Central memory CD8-positive, alpha-beta T cell (primary cell): ENCODE results near the gene ARHGEF17.
"Not testable (repeated sequence)": the region's sequence is repeated elsewhere in the genome, so short reads cannot be mapped to it uniquely, and the experiment has no call there.

Experiments used
- ATAC-seq: fragments of 150-1000 bp; cut with Tn5 transposase; replicated peaks from 2 replicates; pipeline ENCODE4 v1.10.0; 2022; ENCODE audit warnings: mild to moderate bottlenecking, moderate FRiP score, moderate number of reproducible peaks; ENCODE audit not compliant: poor library complexity, severe bottlenecking; ENCODE audit errors: extremely low read depth
- DNase-seq, 2 donors: peaks; one replicate each; pipeline ENCODE4 v3.0.0; 2021; ENCODE audit warnings: low spot score in 2 of 2
- H3K27ac Mint-ChIP-seq: one replicate; pipeline ENCODE4 v1.8.0; 2022; ENCODE audit warnings: low read depth, mild to moderate bottlenecking, moderate library complexity, mixed read lengths
- H3K27me3 Mint-ChIP-seq: one replicate; pipeline ENCODE4 v1.8.0; 2022; ENCODE audit warnings: mixed read lengths
- H3K36me3 Mint-ChIP-seq: one replicate; pipeline ENCODE4 v1.8.0; 2022; ENCODE audit warnings: mild to moderate bottlenecking, moderate library complexity, mixed read lengths; ENCODE audit not compliant: insufficient read depth
- H3K4me1 Mint-ChIP-seq: one replicate; pipeline ENCODE4 v1.8.0; 2022; ENCODE audit warnings: mixed read lengths
- H3K4me3 Mint-ChIP-seq: one replicate; pipeline ENCODE4 v1.8.0; 2022; ENCODE audit warnings: mild to moderate bottlenecking, moderate library complexity, mixed read lengths
- H3K9me3 Mint-ChIP-seq: one replicate; pipeline ENCODE4 v1.8.0; 2022; ENCODE audit warnings: mixed read lengths

The ARHGEF17 gene

GRCh38 chr11:73267906-73268540 is 40.1 kb upstream of the ARHGEF17 start:
- H3K27me3 Mint-ChIP-seq = peaks cover 66% of the 10 kb centered on the region
- no peak overlapping the region for H3K27ac Mint-ChIP-seq
- H3K36me3 Mint-ChIP-seq = peaks cover 2% of the 10 kb centered on the region
- H3K9me3 Mint-ChIP-seq = no peaks in the 10 kb centered on the region
- no peaks in the 10 kb centered on the region for H3K4me1 Mint-ChIP-seq
- no peak for DNase-seq
- no peak for ATAC-seq
- no peak overlapping the region for H3K4me3 Mint-ChIP-seq

- H3K27me3 Mint-ChIP-seq = peaks cover 58% of the 10 kb centered on the region
- DNase-seq (no peak), ATAC-seq (no peak)
- H3K9me3 Mint-ChIP-seq = no peaks in the 10 kb centered on the region
- peaks cover 2% of the 10 kb centered on the region for H3K36me3 Mint-ChIP-seq
- H3K27ac Mint-ChIP-seq = no peak overlapping the region
- no peak overlapping the region for H3K4me3 Mint-ChIP-seq
- H3K4me1 Mint-ChIP-seq = no peaks in the 10 kb centered on the region
Measured at GRCh38 chr11:73268671-73269271, 39.3 kb upstream of the ARHGEF17 start.

GRCh38 chr11:73269459-73270015 is 38.5 kb upstream of the ARHGEF17 start:
- H3K27ac Mint-ChIP-seq = no peak overlapping the region
- DNase-seq (no peak), ATAC-seq (no peak)
- H3K27me3 Mint-ChIP-seq = peaks cover 55% of the 10 kb centered on the region
- no peak overlapping the region for H3K4me3 Mint-ChIP-seq
- no peaks in the 10 kb centered on the region for H3K9me3 Mint-ChIP-seq
- H3K36me3 Mint-ChIP-seq = peaks cover 2% of the 10 kb centered on the region
- no peaks in the 10 kb centered on the region for H3K4me1 Mint-ChIP-seq

- Mint-ChIP-seq H3K27ac (no peak overlapping the region), H3K4me3 (no peak overlapping the region), H3K27me3 (peaks cover 48% of the 10 kb centered on the region), H3K36me3 (peaks cover 2% of the 10 kb centered on the region), H3K4me1 (no peaks in the 10 kb centered on the region), H3K9me3 (no peaks in the 10 kb centered on the region)
- ATAC-seq (no peak), DNase-seq (no peak)
Measured at GRCh38 chr11:73270016-73270854, 37.8 kb upstream of the ARHGEF17 start.

GRCh38 chr11:73270855-73271477 is 37.1 kb upstream of the ARHGEF17 start:
- Mint-ChIP-seq H3K9me3 (no peaks in the 10 kb centered on the region), H3K27me3 (peaks cover 40% of the 10 kb centered on the region), H3K36me3 (peaks cover 2% of the 10 kb centered on the region), H3K4me1 (no peaks in the 10 kb centered on the region), H3K4me3 (no peak overlapping the region), H3K27ac (no peak overlapping the region)
- ATAC-seq (no peak), DNase-seq (no peak)

GRCh38 chr11:73271478-73271865 is 36.6 kb upstream of the ARHGEF17 start:
- peaks cover 35% of the 10 kb centered on the region for H3K27me3 Mint-ChIP-seq
- H3K36me3 Mint-ChIP-seq, H3K4me3 Mint-ChIP-seq, H3K4me1 Mint-ChIP-seq, DNase-seq, ATAC-seq, H3K27ac Mint-ChIP-seq, H3K9me3 Mint-ChIP-seq: not testable (repeated sequence)

- H3K9me3 Mint-ChIP-seq = no peaks in the 10 kb centered on the region
- no peaks in the 10 kb centered on the region for H3K4me1 Mint-ChIP-seq
- H3K27ac Mint-ChIP-seq = no peak within 1 kb of the TSS
- DNase-seq (no peak), ATAC-seq (peak; percentile 19)
- H3K36me3 Mint-ChIP-seq = peaks cover 2% of the 10 kb centered on the region
- no peak within 1 kb of the TSS for H3K4me3 Mint-ChIP-seq
- H3K27me3 Mint-ChIP-seq = peaks cover 29% of the 10 kb centered on the region
Measured at GRCh38 chr11:73271936-73272679, 36.0 kb upstream of the ARHGEF17 start, which contains the start of gene P2RY6. Gene P2RY6 (plus strand): TSS chr11:73272338. CDS start chr11:73296519, 24,181 bp downstream.

- peaks cover under 1% of the 10 kb centered on the region for H3K36me3 Mint-ChIP-seq
- peaks cover 28% of the 10 kb centered on the region for H3K27me3 Mint-ChIP-seq
- no peak overlapping the region for H3K27ac Mint-ChIP-seq
- H3K4me1 Mint-ChIP-seq = no peaks in the 10 kb centered on the region
- ATAC-seq (no peak), DNase-seq (no peak)
- H3K4me3 Mint-ChIP-seq = no peak overlapping the region
- H3K9me3 Mint-ChIP-seq = no peaks in the 10 kb centered on the region
Measured at GRCh38 chr11:73272680-73273038, 35.4 kb upstream of the ARHGEF17 start.

GRCh38 chr11:73273222-73273895 is 34.7 kb upstream of the ARHGEF17 start:
- Mint-ChIP-seq H3K9me3 (no peaks in the 10 kb centered on the region), H3K4me1 (no peaks in the 10 kb centered on the region), H3K27ac (no peak overlapping the region), H3K27me3 (peaks cover 28% of the 10 kb centered on the region), H3K36me3 (no peaks in the 10 kb centered on the region), H3K4me3 (no peak overlapping the region)
- DNase-seq (no peak), ATAC-seq (no peak)

GRCh38 chr11:73274191-73274590 is 33.9 kb upstream of the ARHGEF17 start:
- peaks cover 28% of the 10 kb centered on the region for H3K27me3 Mint-ChIP-seq
- H3K9me3 Mint-ChIP-seq, DNase-seq, H3K4me3 Mint-ChIP-seq, ATAC-seq, H3K36me3 Mint-ChIP-seq, H3K4me1 Mint-ChIP-seq, H3K27ac Mint-ChIP-seq: not testable (repeated sequence)

GRCh38 chr11:73274722-73275380 is 33.2 kb upstream of the ARHGEF17 start:
- no peaks in the 10 kb centered on the region for H3K9me3 Mint-ChIP-seq
- H3K27me3 Mint-ChIP-seq = peaks cover 24% of the 10 kb centered on the region
- no peak overlapping the region for H3K27ac Mint-ChIP-seq
- H3K4me1 Mint-ChIP-seq = no peaks in the 10 kb centered on the region
- ATAC-seq = no peak
- no peaks in the 10 kb centered on the region for H3K36me3 Mint-ChIP-seq
- DNase-seq = no peak
- H3K4me3 Mint-ChIP-seq = no peak overlapping the region
